Subcutaneous abdominal adipose tissue (tissue), 5 donors: ENCODE results near the gene PRKD3.

Experiments
- H3K27ac ChIP-seq: one replicate; pipeline ENCODE4 v1.7.0; 2013; ENCODE audit warnings: low read depth, mild to moderate bottlenecking, inconsistent platforms, low read length, moderate library complexity
- H3K27me3 ChIP-seq, 5 donors: one replicate each; pipeline ENCODE4 v1.7.0; 2013; ENCODE audit warnings: low read length in 5 of 5, inconsistent platforms in 1 of 5; ENCODE audit not compliant: control insufficient read depth in 5 of 5, insufficient read depth in 4 of 5
- H3K36me3 ChIP-seq, 5 donors: one replicate each; pipeline ENCODE4 v1.7.0; 2013; ENCODE audit warnings: low read length in 5 of 5; ENCODE audit not compliant: control insufficient read depth in 5 of 5, insufficient read depth in 5 of 5
- H3K4me1 ChIP-seq, 5 donors: one replicate each; pipeline ENCODE4 v1.7.0; 2013; ENCODE audit warnings: low read length in 5 of 5, mild to moderate bottlenecking in 3 of 5, moderate library complexity in 1 of 5; ENCODE audit not compliant: control insufficient read depth in 5 of 5, insufficient read depth in 5 of 5
- H3K4me3 ChIP-seq, 5 donors: one replicate each; pipeline ENCODE4 v1.7.0; 2013; ENCODE audit warnings: low read length in 5 of 5, low read depth in 1 of 5
- H3K9ac ChIP-seq, 5 donors: one replicate each; pipeline ENCODE4 v1.7.0; 2013; ENCODE audit warnings: low read length in 5 of 5, mild to moderate bottlenecking in 4 of 5, moderate library complexity in 3 of 5
- H3K9me3 ChIP-seq, 5 donors: one replicate each; pipeline ENCODE4 v1.7.0; 2013; ENCODE audit warnings: low read length in 5 of 5; ENCODE audit not compliant: control insufficient read depth in 5 of 5
- donor health status: healthy.
- donor health status: healthy.
- donor health status: healthy.
- donor health status: healthy.
- donor health status: healthy.

PRKD3 gene

DNA sequence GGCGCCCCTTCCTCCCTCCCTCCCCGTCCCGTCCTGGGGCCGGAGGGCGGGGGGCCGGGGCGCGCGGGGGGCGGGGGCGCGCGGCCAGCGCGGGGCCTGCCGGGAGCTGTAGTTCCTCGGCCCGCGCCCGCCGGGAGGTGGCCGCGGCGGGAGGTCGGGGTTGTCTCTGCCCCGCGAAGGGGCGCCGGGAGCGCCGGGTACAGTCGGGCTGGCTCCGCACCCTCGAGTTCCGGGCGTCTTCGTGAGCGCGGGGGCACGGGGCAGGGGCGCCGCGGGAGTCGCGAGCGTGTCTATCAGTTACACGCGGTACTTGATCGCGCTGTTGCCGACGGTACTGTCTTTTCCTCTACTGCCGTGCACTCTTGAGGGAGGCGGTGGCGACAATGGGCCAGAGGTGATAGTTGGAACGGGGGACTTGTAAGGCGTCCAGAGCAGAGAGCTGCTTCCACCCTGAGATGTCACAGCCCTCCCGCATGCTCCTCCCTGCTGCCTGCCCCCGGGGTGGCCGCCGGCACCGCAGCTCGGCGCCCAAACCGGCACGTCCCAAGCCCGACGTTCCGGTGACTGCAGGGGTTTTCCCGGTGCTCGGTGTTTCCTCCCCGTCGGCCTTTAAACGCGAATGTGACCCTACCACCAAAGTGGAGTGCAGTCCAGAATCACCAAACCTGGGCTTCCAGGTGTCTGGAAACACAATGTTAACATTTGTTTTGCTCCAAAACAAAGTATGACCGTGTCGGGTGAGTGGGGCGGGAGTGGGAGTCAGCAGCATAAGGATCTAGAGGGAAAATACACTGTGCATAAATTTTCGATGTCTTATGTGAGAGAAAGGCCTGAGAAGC, at the start of gene PRKD3:
PRKD3 (minus strand) TSS at position 48 of the 839 bp plus-strand sequence. CDS start 8,309 bp downstream, outside the sequence.
- peak within 1 kb of the TSS; percentile 86 to 95 (median 87) for H3K9ac ChIP-seq
- H3K9me3 ChIP-seq, result no peaks in the 10 kb centered on the region
- H3K4me1 ChIP-seq, result peaks cover 0 to 47% (median 43%) of the 10 kb centered on the region in 5 donors
- H3K27me3 ChIP-seq, result no peaks in the 10 kb centered on the region
- peak within 1 kb of the TSS; percentile 91 to 97 (median 95) for H3K4me3 ChIP-seq
- peak within 1 kb of the TSS; percentile 96 for H3K27ac ChIP-seq
- H3K36me3 ChIP-seq, result no peaks in the 10 kb centered on the region

DNA sequence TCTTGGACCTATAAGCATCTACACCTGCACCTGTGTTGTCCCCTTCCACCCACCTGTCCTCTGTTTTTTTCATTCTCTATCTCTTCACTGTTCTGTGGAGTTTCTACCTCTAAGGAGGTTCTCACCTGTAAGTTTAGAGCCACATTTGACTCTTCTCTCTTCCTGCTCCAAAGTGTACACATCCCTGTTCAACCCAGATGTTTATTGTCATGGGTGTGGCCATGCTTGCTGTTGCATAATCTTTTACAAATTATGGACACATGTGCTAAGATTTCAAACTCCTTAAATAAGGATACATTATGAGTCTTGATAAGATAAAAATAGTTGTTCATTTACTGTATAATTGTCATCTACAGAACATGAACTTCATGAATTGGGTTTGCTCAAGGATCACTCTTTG, 47.4 kb upstream of the PRKD3 start:
- H3K4me1 ChIP-seq, result peaks cover 0 to 7% (median 5%) of the 10 kb centered on the region in 5 donors

DNA sequence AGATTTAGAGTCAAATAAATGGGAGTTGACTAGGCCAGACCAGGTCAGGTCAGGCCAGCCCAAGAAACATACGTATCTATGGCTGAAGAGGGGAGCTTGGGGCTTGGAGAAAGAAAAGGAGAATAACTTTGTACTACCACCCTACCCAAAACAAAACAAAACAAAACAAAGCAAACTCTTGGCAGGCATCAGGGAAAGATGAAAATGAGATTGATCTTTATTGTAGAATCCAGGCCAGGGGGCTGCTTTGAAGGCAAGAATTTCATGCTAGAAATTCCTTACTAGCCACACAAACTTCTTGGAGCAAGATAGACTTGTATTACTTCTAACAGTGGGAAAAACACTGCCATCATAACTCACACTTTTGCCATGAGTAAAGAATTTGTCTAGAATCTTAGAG, 46.0 kb upstream of the PRKD3 start:
- H3K4me3 ChIP-seq, result no peak overlapping the region
- no peak overlapping the region for H3K27ac ChIP-seq
- no peak overlapping the region for H3K9ac ChIP-seq
- no peaks in the 10 kb centered on the region for H3K9me3 ChIP-seq
- H3K4me1 ChIP-seq, result no peaks in the 10 kb centered on the region
- H3K27me3 ChIP-seq, result no peaks in the 10 kb centered on the region
- H3K36me3 ChIP-seq, result no peaks in the 10 kb centered on the region

More for the DNA sequence above, 47.4 kb upstream of the PRKD3 start:
- H3K27ac ChIP-seq, result no peak overlapping the region
- no peaks in the 10 kb centered on the region for H3K27me3 ChIP-seq
- no peaks in the 10 kb centered on the region for H3K36me3 ChIP-seq
- H3K9me3 ChIP-seq, result no peaks in the 10 kb centered on the region
- H3K9ac ChIP-seq, result no peak overlapping the region
- H3K4me3 ChIP-seq, result no peak overlapping the region

DNA sequence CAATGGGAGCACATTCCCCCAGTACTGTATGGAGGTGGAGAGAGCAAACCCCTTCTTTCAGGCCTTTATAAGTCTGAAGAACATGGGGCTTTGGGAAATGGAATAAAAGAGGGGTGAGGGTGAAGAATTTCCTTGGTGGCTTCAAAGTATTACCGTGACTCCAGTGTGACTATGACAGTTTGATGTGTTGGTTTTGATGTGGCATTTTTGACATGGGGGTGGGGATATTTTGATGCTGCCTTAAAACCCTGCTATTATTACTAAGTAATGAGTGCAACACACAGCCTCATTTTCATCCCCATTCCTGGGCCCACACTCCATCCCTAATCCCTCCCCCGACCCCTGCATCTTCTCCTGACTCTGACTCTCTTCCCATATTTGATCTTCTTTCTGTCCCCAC, 43.4 kb upstream of the PRKD3 start:
- H3K27me3 ChIP-seq, result no peaks in the 10 kb centered on the region
- H3K4me1 ChIP-seq, result no peaks in the 10 kb centered on the region
- H3K27ac ChIP-seq, result no peak overlapping the region
- H3K36me3 ChIP-seq, result no peaks in the 10 kb centered on the region
- H3K9me3 ChIP-seq, result no peaks in the 10 kb centered on the region
- no peak overlapping the region for H3K9ac ChIP-seq
- no peak overlapping the region for H3K4me3 ChIP-seq

DNA sequence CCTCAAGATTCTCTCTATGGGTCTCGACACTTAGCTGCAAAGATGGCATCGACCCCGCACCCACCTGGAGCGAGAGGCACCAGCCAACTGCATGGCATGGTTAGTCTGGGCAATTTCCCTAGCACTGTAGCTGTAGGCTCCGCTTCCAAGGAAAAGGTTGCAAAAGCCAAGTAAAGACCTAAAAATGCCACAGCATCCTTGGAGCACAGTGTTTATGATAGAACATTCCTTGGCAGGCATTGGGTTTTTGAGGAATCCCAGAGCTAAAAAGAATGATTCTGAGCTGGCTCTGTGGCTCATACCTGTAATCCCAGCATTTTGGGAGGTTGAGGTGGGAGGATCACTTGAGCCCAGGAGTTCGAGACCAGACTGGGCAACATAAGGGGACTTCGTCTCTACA, 42.7 kb upstream of the PRKD3 start:
- no peaks in the 10 kb centered on the region for H3K27me3 ChIP-seq
- no peak overlapping the region for H3K27ac ChIP-seq
- no peaks in the 10 kb centered on the region for H3K9me3 ChIP-seq
- H3K4me1 ChIP-seq, result no peaks in the 10 kb centered on the region
- no peaks in the 10 kb centered on the region for H3K36me3 ChIP-seq
- no peak overlapping the region for H3K4me3 ChIP-seq
- H3K9ac ChIP-seq, result no peak overlapping the region

DNA sequence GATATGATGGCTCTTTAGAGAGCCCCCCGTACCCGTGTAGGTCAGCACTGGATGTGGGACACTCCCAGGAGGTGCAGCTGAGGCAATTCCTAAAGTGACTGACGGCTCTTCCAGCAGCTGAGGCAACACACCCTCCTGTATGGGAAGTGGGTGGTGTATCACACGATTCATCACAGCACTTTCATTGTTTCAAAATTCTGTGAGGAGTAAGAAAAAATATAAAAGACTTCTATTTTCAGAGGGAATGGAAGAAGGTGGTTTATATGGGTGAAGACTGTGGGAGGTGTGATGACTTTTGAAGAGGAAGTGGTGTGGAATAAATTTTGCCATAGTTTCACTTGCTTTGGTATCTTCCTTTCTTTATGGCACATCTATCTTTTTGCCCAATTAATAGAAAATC, 42.1 kb upstream of the PRKD3 start:
- no peaks in the 10 kb centered on the region for H3K9me3 ChIP-seq
- no peak overlapping the region for H3K27ac ChIP-seq
- H3K27me3 ChIP-seq, result no peaks in the 10 kb centered on the region
- no peak overlapping the region for H3K4me3 ChIP-seq
- H3K9ac ChIP-seq, result no peak overlapping the region
- H3K36me3 ChIP-seq, result no peaks in the 10 kb centered on the region
- no peaks in the 10 kb centered on the region for H3K4me1 ChIP-seq

DNA sequence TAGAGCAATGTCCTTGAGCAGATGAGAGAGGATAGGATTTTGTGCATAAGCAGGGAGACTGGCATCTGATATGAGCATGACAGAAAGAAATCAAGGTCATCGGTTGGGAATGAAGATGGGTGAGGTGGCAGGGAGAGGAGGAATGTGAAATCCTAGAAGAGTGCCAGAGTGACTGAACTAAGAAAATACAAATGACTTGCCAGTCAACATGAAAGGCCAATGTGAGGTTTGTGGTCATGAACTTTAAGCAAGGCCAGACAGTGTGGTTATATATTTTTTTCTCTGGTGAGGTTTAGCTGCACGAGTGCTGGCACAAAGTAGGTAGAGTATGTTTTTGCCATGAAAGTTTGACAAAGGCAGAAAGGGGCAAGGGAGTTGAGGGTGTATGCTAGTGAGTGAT, 41.0 kb upstream of the PRKD3 start:
- no peaks in the 10 kb centered on the region for H3K9me3 ChIP-seq
- H3K4me3 ChIP-seq, result no peak overlapping the region
- H3K27ac ChIP-seq, result no peak overlapping the region
- no peak overlapping the region for H3K9ac ChIP-seq
- no peaks in the 10 kb centered on the region for H3K4me1 ChIP-seq
- no peaks in the 10 kb centered on the region for H3K27me3 ChIP-seq
- no peaks in the 10 kb centered on the region for H3K36me3 ChIP-seq

DNA sequence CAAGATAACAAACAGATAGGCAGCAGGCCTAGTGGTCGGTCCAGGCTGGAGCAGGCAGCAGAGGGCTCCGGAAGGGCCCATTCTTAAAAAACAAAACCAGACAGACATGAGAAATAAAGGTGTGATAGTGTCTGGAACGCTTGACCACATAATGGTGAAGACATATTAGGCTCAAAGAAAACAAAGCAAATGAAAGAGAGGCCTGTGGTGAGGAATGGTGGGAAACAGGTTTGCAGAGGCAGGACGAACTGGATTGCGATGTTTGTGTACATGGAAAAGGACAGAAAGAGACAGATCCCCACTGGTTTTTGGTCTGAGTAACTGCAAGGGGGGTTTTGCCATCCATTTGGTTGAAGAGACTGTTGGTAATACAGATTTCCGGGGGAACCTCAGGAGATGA, 39.7 kb upstream of the PRKD3 start:
- Histone ChIP-seq H3K27me3 (no peaks in the 10 kb centered on the region), H3K4me1 (no peaks in the 10 kb centered on the region), H3K9me3 (no peaks in the 10 kb centered on the region), H3K4me3 (no peak overlapping the region), H3K27ac (no peak overlapping the region), H3K36me3 (no peaks in the 10 kb centered on the region), H3K9ac (no peak overlapping the region)

DNA sequence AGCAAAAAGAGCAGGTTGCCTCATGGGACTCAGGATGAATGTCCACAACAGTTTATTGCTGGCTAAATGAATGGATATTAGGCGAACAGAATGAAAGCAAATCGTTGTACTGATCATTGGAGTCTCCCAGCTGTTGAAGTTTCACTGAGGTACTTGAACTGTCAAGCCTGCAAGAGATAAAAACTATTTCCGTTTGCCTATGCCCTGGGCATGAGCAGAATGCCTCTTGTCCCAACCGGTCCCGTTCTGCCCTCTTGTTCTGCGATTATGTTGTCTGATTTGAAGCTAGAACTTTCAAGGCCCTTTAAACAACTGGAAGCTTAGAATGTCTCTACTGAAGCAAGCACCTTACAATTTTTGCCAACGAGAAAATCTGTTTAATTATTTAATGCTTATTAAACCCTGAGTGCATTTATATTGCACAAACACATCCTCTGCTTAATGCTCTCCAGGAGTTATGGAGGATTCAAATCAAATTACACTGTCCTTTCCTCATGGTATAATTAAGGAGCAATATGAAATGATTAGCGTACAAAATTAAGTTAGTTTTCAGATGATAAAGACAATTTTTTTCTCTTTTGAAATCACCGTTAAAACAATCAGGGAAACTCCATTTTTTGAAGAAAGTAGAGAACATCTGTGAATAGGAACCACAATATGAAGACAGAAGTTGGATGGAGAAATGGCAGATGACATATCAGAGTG, 37.5 kb upstream of the PRKD3 start:
- Histone ChIP-seq H3K36me3 (no peaks in the 10 kb centered on the region), H3K4me3 (no peak overlapping the region), H3K9me3 (no peaks in the 10 kb centered on the region), H3K9ac (no peak overlapping the region), H3K27me3 (peaks cover 0 to 3% (median 0%) of the 10 kb centered on the region in 5 donors), H3K4me1 (peaks cover 0 to 4% (median 0%) of the 10 kb centered on the region in 5 donors), H3K27ac (no peak overlapping the region)

DNA sequence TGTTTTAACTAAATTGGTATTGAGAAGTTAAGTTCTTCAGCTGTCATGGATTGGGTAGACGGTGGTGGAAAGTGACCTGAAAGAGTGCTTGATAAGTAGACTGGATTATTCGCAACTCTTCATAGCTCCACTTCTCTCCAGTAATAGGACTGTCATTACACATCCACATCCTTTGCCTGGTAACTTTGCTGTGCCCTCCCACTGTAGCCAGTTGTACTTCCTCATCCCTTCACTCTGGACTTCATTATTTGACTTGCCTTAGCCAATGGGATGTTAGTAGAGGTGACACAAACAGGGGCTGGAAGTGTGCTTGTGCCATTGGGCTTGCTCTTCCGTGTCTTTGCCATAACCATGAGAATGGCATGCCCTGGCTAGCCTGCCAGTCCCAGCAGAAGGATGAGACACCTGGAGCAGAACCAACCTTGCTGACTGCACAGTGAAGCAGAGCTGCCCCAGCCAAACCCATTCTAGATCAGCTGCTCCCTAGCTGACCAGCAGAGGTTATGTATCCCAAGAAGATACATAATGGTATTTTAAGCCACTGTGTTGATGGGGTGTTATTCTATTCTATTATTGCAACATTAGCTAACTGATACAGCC, 36.7 kb upstream of the PRKD3 start:
- no peak overlapping the region for H3K4me3 ChIP-seq
- peaks cover 0 to 3% (median 0%) of the 10 kb centered on the region in 5 donors for H3K27me3 ChIP-seq
- H3K27ac ChIP-seq, result no peak overlapping the region
- peaks cover 0 to 4% (median 0%) of the 10 kb centered on the region in 5 donors for H3K4me1 ChIP-seq
- no peak overlapping the region for H3K9ac ChIP-seq
- H3K36me3 ChIP-seq, result no peaks in the 10 kb centered on the region
- H3K9me3 ChIP-seq, result no peaks in the 10 kb centered on the region
